ENCODE data around the gene SIX1. TPM values are rescaled to one million over a fixed set of nuclear protein-coding genes. Genes with fewer than 3 reads are reported as not detected.

Gene SIX1
- total RNA-seq, 4 donors from 2014 or later, result 0.42 to 1.4 (median 0.70) TPM

- Histone ChIP-seq H3K9me3 (no peaks in the 10 kb centered on the region), H3K4me1 (peaks cover 0 to 39% (median 15%) of the 10 kb centered on the region in 3 donors), H3K27ac (no peak overlapping the region), H3K36me3 (no peaks in the 10 kb centered on the region), H3K4me3 (no peak overlapping the region), H3K27me3 (peaks cover 91% of the 10 kb centered on the region)
- TF ChIP-seq CTCF (IDR thresholded peaks at IDR 0.05) (no peak), EP300 (IDR thresholded peaks at IDR 0.05) (no peak), POLR2AphosphoS5 (IDR thresholded peaks at IDR 0.05) (no peak), POLR2A (IDR thresholded peaks at IDR 0.05) (no peak)
- no peak for ATAC-seq
- 0 to 40% methylated on average over 1 of the region's 1 CpG for WGBS, 2 donors (ENCODE audit: low coverage in 1 of 2)
Measured at GRCh38 chr14:60639674-60640073, 9.6 kb downstream of the SIX1 start.

- Histone ChIP-seq H3K27ac (peak overlapping the region in 1 of 4 donors; percentile 26), H3K4me1 (peaks cover 0 to 30% (median 12%) of the 10 kb centered on the region in 3 donors), H3K36me3 (no peaks in the 10 kb centered on the region), H3K27me3 (peaks cover 71% of the 10 kb centered on the region), H3K4me3 (peak overlapping the region in 1 of 2 donors; percentile 41), H3K9me3 (no peaks in the 10 kb centered on the region)
- TF ChIP-seq CTCF (IDR thresholded peaks at IDR 0.05) (no peak), EP300 (IDR thresholded peaks at IDR 0.05) (no peak), POLR2AphosphoS5 (IDR thresholded peaks at IDR 0.05) (no peak), POLR2A (IDR thresholded peaks at IDR 0.05) (no peak)
- WGBS, 2 donors (ENCODE audit: low coverage in 1 of 2), result 8% methylated on average over 19 to 22 of the region's 55 CpGs
- ATAC-seq, result peak; percentile 39
Measured at GRCh38 chr14:60637479-60638315, 11.6 kb downstream of the SIX1 start.

- WGBS, 2 donors (ENCODE audit: low coverage in 1 of 2), result 57 to 70% methylated on average over 6 to 11 of the region's 20 CpGs
- TF ChIP-seq POLR2A (IDR thresholded peaks at IDR 0.05) (no peak), EP300 (IDR thresholded peaks at IDR 0.05) (no peak), CTCF (IDR thresholded peaks at IDR 0.05) (no peak), POLR2AphosphoS5 (IDR thresholded peaks at IDR 0.05) (no peak)
- no peak overlapping the region for H3K27ac ChIP-seq
- H3K4me3 ChIP-seq, result peak overlapping the region in 1 of 2 donors; percentile 41
- peaks cover 64% of the 10 kb centered on the region for H3K27me3 ChIP-seq
- peaks cover 0 to 23% (median 5%) of the 10 kb centered on the region in 3 donors for H3K4me1 ChIP-seq
- ATAC-seq, result no peak
- H3K36me3 ChIP-seq, result no peaks in the 10 kb centered on the region
- no peaks in the 10 kb centered on the region for H3K9me3 ChIP-seq
Measured at GRCh38 chr14:60636879-60637478, 12.3 kb downstream of the SIX1 start.

GRCh38 chr14:60634153-60634552 is 15.1 kb downstream of the SIX1 start:
- WGBS, 2 donors (ENCODE audit: low coverage in 1 of 2), result 76 to 81% methylated on average over 4 of the region's 4 CpGs
- ATAC-seq, result no peak
- Histone ChIP-seq H3K4me1 (peaks cover 0 to 13% (median 4%) of the 10 kb centered on the region in 3 donors), H3K9me3 (no peaks in the 10 kb centered on the region), H3K27ac (no peak overlapping the region), H3K27me3 (peaks cover 36% of the 10 kb centered on the region), H3K4me3 (no peak overlapping the region), H3K36me3 (no peaks in the 10 kb centered on the region)
- TF ChIP-seq CTCF (IDR thresholded peaks at IDR 0.05) (no peak), POLR2AphosphoS5 (IDR thresholded peaks at IDR 0.05) (no peak), POLR2A (IDR thresholded peaks at IDR 0.05) (no peak), EP300 (IDR thresholded peaks at IDR 0.05) (no peak)

Data from gastroesophageal sphincter (tissue), 4 donors.